ENCODE measurements around the gene SKI.

Gene SKI

GRCh38 chr1:2228157-2228594, at the start of gene SKI:
TSS of gene SKI (plus strand) at chr1:2228319. CDS start at chr1:2228767, 448 bp downstream.
- DNase-seq: no peak

GRCh38 chr1:2178875-2179274, 49.2 kb upstream of the SKI start:
- DNase-seq: no peak

- no peak for DNase-seq
Measured at GRCh38 chr1:2179283-2180013, 48.7 kb upstream of the SKI start.

- DNase-seq: no peak
Measured at GRCh38 chr1:2180297-2181245, 47.5 kb upstream of the SKI start.

DNA sequence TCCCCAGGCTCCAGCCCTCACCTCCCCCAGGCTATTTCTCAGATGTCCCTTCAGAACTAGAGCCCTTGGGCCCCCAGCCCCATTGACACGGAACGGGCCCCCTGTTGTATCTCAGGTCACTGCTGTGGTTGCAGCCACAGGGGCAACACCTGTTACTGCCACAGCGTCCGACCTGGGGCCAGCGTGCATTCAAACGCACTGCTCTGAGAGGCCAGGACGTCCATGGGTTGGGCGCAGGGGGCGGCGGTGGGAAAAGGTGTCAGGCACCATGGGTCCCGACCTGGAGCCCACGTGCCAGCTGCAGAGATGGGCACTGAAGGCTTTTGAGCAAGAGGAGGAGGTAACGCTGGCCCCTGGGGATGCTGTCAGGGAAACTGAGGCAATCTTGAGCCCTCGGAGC, 46.8 kb upstream of the SKI start:
- no peak for DNase-seq

DNA sequence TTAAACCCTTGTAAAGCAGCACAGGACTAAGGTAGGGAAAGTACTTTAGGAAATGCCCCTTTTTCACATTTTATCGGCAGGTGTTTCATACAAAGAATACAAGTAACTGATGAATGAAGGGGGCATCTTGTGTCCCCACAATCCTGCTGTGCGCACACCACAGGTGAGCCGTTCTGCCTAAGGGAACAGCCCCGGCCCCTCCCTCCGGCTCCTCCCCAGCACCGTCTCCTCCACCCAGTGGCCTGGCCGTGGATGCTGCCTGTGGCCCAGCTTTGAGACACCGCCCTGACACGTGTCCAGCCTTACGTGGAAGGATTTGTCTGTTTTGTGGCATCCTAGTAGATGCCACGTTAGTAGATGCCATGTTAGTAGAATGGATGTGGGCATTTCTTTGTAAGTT, 46.4 kb upstream of the SKI start:
- no peak for DNase-seq

DNA sequence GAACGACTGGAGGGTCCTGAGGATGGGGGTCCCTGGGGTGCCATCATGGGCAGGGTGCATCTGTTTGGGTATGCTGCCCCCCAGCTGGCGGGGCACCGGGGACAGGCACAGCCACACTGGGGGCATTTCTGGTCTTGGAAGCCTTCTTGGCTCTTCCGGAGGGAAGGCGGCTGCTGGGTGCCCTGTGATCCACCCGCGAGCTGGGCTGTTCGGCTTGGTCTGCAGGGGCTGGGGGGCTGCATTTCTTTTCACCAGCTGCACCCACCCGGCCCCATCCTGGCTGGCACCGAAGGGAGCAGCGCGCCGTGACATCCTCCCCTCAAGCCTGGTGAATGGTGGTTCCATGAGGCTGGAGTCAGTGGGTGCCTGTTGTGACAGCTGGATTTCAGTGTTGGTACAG, 45.7 kb upstream of the SKI start:
- no peak for DNase-seq

DNA sequence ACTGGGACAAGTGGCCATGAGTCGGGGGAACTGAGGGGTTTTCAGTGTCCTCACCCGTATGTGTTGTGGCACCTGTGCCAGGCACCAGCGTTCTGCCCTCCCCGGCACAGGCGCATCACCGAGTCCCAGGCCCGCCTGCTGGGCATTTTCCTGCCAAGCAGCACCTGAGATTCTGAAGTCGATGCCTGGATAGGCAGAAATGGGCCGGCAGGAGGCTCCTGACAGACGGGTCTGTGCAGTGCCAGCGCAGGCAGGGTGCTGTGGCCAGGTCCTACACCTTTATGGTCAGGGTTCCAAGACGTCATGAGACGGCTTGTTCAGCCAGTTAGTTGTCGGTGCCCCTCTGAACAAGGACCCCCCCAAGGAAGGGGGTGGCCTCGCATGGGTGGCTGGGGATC, 44.2 kb upstream of the SKI start:
- DNase-seq: no peak

- DNase-seq: no peak
Measured at GRCh38 chr1:2184531-2184930, 43.6 kb upstream of the SKI start.

DNA sequence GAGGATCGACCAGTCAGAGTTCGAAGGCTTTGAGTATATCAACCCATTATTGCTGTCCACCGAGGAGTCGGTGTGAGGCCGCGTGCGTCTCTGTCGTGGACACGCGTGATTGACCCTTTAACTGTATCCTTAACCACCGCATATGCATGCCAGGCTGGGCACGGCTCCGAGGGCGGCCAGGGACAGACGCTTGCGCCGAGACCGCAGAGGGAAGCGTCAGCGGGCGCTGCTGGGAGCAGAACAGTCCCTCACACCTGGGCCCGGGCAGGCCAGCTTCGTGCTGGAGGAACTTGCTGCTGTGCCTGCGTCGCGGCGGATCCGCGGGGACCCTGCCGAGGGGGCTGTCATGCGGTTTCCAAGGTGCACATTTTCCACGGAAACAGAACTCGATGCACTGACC, 43.2 kb upstream of the SKI start:
- no peak for DNase-seq

DNA sequence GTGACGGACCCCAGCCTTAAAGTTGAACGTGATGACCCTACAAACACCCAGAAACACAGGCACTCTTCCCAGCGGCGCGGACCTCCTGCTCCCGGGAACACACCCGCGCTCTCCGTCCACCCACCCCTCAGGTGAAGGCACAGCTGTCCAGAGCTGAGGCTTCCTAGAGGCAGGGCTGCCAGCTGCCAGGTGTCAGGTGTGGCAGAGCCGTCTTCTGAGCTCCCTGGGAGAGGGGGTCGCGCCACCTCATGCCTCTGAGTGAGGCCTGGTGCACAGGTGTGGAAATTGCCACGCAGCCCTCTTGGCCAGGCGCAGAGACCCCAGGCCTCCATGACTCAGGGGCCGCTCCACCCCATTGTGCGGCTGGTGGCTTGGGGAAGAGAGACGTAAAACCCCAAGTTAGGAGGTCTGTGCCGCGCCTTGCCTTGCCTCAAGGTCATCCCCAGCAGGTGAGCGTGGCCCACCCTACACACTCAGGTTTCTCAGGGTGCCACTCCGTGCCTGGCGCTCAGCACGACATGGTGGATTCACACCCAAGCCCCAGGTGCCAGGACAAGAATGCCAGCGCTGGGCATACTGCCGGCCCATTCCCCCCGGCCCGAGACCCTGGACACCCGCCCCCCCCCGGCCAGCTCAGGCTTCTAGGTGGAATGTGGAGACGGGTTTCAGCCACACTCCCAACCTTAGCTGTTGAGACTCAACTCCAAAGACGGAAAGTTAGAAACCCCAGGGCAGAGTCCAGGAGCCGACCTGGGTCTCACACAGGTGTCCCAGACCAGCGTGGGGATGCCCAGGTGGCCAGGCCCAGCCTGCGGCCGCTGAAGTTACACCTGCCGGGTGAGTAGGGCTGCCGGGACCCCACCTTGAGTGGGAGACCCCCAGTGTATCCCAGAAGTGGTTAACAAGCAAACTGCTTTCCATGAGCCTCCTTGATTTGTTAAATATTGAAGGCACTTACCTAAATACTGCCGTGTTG, 42.0 kb upstream of the SKI start:
- no peak for DNase-seq

- no peak for DNase-seq
Measured at GRCh38 chr1:2186901-2187300, 41.2 kb upstream of the SKI start.

GRCh38 chr1:2187619-2188018, 40.5 kb upstream of the SKI start:
- no peak for DNase-seq

- no peak for DNase-seq
Measured at GRCh38 chr1:2188336-2188735, 39.8 kb upstream of the SKI start.

DNA sequence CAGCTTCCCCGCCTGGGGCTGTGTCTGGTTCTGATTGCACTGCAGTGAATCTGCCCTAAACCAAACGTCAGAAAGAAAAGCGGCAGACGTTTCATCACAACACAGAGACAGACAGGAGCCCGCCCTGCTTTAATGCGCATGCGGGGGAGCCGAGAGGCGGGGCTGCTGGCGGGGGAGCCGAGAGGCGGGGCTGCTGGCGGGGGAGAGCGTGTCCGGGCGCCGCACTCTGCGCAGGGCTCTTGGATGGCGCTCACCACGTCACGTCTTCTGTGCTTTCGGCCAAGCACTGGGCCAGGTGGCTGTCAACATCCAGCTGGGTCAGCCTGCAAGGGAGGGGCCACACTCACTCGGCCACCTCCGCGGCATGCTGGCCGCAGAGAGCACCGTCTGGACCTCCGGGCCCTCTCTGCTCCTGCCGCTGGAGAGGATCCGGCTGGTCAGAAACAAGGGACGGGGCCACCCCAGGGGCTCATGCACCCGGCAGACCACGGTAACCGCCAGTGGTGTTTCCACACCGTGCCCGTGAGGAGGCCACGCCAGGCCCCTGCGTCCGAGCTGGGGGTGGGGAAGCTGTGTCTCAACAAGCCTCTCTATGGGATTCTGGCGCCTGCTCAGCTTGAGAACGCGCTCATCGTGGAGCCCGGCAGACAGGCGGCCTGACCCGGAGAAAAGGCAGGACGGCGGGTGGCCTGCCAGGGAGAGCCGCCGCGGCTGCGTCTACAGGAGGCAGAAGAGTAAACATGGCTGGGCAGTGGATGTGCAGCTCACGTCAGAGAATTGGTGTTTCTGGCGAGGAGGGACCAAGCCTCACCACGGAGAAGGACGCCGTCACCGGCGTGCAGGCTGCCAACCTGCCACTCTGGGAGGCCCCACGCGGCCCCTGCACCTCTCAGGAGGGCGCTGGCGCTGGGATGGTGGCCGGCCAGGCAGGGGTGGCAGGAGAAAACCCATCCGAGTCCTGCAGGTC, 38.4 kb upstream of the SKI start:
- DNase-seq: peak; percentile 87

- no peak for DNase-seq
Measured at GRCh38 chr1:2190491-2190976, 37.6 kb upstream of the SKI start.

- DNase-seq: no peak
Measured at GRCh38 chr1:2192031-2192995, 35.8 kb upstream of the SKI start.

- no peak for DNase-seq
Measured at GRCh38 chr1:2193514-2194281, 34.4 kb upstream of the SKI start.

- DNase-seq: peak; percentile 48
Measured at GRCh38 chr1:2194319-2194897, 33.7 kb upstream of the SKI start, which contains the start of gene FAAP20. TSS of gene FAAP20 (minus strand) at chr1:2194772. CDS start at chr1:2194749, 23 bp downstream.

Data from amniotic stem cell (primary cell).